HCT116 (cell line): Measurements from ENCODE around the gene TCF12.

Source experiments
- CEBPB ChIP-seq: IDR thresholded peaks from 2 replicates; pipeline ENCODE4 v1.6.1; 2012; ENCODE audit warnings: low read depth
- CTCF ChIP-seq, 3 experiments: fragments of 200-600 bp in 1 of 3; sonication (generic) in 1 of 3; IDR thresholded peaks in 2 of 3; conservative IDR thresholded peaks in 1 of 3; 2 replicates each; pipeline ENCODE4 v1.5.1; 2012 to 2017; ENCODE audit warnings: low read depth in 2 of 3, low read length in 2 of 3, antibody characterized with exemption in 1 of 3, borderline replicate concordance in 1 of 3, control low read depth in 1 of 3, mild to moderate bottlenecking in 1 of 3, mixed read lengths in 1 of 3, mixed run types in 1 of 3, moderate library complexity in 1 of 3; ENCODE audit not compliant: insufficient read depth in 1 of 3
- EZH2 ChIP-seq: fragments of 200-600 bp; sonication (generic); IDR thresholded peaks from 2 replicates; pipeline ENCODE4 v1.6.1; 2017; ENCODE audit warnings: antibody characterized with exemption, mixed run types
- POLR2A ChIP-seq: IDR thresholded peaks from 2 replicates; pipeline ENCODE4 v1.7.0; 2011; ENCODE audit warnings: borderline replicate concordance; ENCODE audit not compliant: insufficient read depth, insufficient read length; ENCODE audit errors: extremely low read depth
- RAD21 ChIP-seq: IDR thresholded peaks from 2 replicates; pipeline ENCODE4 v1.6.1; 2012; ENCODE audit warnings: low read depth, mild to moderate bottlenecking
- SP1 ChIP-seq: IDR thresholded peaks from 2 replicates; pipeline ENCODE4 v1.6.1; 2012; ENCODE audit warnings: low read depth
- SRF ChIP-seq: IDR thresholded peaks from 2 replicates; pipeline ENCODE4 v1.6.1; 2012; ENCODE audit warnings: low read depth
- YY1 ChIP-seq: IDR thresholded peaks from 2 replicates; pipeline ENCODE4 v1.6.1; 2011; ENCODE audit warnings: low read length, low read depth, moderate library complexity, mild to moderate bottlenecking; ENCODE audit not compliant: insufficient replicate concordance; ENCODE audit errors: extremely low read depth
- ZFX ChIP-seq: fragments of 450-650 bp; IDR thresholded peaks from 2 replicates; pipeline ENCODE4 v1.6.1; 2017

- TF ChIP-seq CTCF (IDR thresholded peaks at IDR 0.05 in 2 of 3, conservative IDR thresholded peaks at IDR 0.05 in 1 of 3; ENCODE audit: borderline replicate concordance in 1 of 3, insufficient read depth in 1 of 3, low read depth in 2 of 3, low read length in 2 of 3) (no peak), RAD21 (no peak), SP1 (no peak), YY1 (no peak), ZFX (no peak), CEBPB (no peak), SRF (no peak), POLR2A (no peak), EZH2 (no peak)
Observed at GRCh38 chr15:56950979-56951378, 32.5 kb downstream of the TCF12 start.
